OCI-LY3 (cell line): ENCODE measurements around the gene CGB3.

Source experiments
- CTCF ChIP-seq: fragments of 200-600, 300-600 bp; sonication (generic); IDR thresholded peaks from 2 replicates; pipeline ENCODE4 v1.5.1; 2014; ENCODE audit warnings: antibody characterized with exemption, low read length, low read depth
- EZH2phosphoT487 ChIP-seq: fragments of 200-600 bp; shearing (Covaris generic); IDR thresholded peaks from 2 replicates; pipeline ENCODE4 v1.6.1; 2018; ENCODE audit warnings: antibody characterized with exemption, mixed run types, low read depth

DNA sequence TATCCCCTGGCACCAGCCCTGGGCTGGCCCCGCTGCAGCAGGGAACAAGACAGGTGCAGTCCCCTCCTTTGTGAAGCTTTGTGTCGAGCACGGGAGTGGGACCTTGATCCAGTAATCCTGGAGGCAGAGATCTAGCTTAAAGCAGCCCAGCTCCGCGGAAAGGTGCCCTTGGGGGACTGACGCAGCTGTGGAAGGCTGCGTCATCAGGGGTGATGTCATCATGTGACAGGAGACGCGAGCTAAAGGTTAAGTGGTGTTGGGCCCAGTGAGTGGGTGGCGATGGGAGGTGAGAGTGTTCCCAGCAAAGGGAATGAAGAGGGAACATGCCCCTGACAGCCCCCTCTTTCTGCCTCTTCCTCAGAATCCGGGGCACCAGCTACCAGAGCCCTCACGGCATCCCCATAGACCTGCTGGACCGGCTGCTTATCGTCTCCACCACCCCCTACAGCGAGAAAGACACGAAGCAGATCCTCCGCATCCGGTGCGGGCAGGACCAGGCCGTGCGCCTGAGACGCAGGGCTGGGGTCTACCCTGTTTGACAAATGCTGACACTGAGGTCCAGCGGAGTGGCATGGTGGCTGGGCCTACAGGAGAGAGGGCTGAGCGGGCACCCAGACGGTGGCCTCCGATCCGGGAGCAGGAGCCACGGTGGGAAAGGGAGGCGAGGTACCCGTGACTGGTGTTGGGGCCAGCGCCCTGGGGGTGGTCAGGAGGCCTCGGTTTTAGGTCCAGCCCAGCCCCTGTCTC, 9.8 kb downstream of the CGB3 start:
- TF ChIP-seq CTCF (no peak), EZH2phosphoT487 (no peak)
